ENCODE results near the gene CD300C. TPM values are rescaled to one million over a fixed set of nuclear protein-coding genes. Genes with fewer than 3 reads are reported as not detected.
"Not testable (repeated sequence)": the region's sequence is repeated elsewhere in the genome, so short reads cannot be mapped to it uniquely, and the experiment has no call there.

CD300C gene
- total RNA-seq, 1 donor from 2014 or later: not detected

DNA sequence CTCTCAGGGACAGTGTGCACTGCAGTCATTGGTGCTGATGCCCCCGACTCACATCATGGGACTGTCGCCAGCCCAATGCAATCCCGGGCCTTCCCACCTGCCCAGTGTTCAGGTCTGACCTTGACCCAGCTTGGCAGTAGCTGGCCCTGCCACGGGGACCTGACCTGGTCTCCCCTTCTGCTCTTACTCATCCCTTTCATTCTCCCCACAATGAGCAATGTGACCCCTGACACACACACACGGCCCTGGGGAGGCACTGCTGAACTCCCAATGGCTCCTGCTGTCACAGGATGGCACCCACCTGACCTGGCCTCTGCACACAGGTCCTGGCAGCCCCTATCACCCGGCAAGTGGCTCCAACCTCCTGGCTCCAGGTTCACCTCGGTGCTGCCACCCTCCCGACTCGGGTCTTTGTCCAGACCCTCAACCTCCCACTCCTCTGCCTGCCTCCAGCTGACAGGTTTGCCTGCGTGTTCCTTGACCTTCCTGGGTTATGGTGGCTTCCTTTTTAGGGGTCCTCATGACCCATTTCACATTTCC is 6.6 kb downstream of the CD300C start:
- no peak for DNase-seq (ENCODE audit: low spot score in 2 of 2)
- no peak for FAIRE-seq

DNA sequence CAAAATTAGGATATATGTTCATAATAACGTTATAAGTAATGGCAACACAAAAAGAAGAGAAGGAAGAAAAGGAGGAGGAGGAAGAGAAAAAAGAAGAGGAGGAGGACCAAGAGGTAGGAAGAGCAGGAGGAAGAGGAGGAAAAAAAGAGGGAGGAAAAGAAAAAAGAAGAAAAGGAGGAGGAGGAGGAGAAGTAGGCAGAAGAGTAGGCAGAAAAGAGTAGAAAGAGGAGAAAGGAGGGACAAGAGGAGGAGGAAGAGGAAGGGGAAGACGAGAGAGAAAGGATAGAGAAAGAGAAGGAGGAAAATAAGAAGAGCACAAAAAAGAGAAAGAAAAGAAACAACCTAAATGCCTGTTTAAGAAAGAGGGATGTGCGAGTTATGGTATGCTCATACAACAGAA is 9.0 kb downstream of the CD300C start:
- no peak for DNase-seq (ENCODE audit: low spot score in 2 of 2)
- no peak for FAIRE-seq

DNA sequence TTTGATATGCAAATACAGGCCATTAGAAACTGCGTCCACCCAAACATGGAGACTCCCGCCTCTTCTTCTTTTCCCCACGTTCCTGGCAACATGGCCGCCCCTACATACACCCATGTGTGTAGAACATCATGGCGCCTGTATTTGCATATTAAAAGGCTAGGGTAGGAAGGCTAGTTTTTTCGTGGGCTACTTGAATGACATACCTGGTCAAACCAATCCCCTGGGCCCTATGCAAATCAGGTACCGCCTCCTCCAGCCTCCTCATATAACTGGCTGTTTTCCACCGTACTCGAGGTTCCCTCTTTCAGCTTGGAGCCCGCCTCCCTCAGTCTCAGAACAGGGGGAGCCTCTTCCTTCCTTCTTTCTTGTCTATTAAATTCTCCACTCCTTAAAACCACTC is 13.8 kb downstream of the CD300C start:
- DNase-seq (ENCODE audit: low spot score in 2 of 2) (no peak), FAIRE-seq (no peak)

DNA sequence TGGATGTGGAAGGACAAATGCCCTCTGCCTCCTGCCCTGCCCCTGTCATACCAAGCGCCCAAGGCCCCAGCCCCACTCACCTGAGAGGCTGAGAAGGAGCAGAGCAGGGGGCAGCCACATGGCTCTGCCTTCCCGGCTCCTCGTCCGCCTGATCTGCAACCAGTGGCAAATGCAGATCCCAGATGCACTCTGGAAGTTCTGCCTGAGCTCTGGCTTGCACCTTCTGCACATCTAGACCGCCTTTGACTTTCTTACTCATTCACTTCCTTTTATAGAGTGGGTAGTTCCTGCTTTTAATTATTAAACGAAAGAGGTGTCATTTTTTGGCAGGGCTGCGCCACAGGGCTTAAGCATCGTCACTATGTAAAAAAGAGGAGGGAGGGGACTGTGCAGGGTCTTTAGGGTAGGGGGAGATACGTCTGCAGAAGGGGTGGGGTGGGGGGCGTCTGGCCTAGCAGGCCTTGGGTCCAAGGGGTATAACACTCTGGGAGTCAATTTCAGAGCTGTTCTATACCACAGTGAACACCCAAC is 14.6 kb downstream of the CD300C start, which contains the start of gene CD300LB:
Gene CD300LB (minus strand): TSS at position 245 of the 531 bp plus-strand sequence. CDS start 125 bp downstream, at position 120.
- no peak for FAIRE-seq
- no peak for DNase-seq (ENCODE audit: low spot score in 2 of 2)

DNA sequence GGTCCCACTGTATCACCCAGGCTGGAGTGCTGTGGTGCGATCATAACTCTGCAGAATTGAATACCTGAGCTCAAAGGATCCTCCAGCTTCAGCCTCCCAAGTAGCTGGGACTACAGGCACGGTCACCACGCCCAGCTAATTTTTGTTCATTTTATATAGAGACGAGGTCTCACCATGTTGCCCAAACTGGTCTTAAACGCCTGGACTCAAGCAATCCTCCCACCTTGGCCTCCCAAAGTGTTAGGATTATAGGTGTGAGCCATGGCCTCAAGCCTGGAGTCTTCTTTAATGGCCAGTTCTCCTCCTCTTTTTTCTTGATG is 15.1 kb downstream of the CD300C start:
- DNase-seq (ENCODE audit: low spot score in 2 of 2): no peak
- no peak for FAIRE-seq

DNA sequence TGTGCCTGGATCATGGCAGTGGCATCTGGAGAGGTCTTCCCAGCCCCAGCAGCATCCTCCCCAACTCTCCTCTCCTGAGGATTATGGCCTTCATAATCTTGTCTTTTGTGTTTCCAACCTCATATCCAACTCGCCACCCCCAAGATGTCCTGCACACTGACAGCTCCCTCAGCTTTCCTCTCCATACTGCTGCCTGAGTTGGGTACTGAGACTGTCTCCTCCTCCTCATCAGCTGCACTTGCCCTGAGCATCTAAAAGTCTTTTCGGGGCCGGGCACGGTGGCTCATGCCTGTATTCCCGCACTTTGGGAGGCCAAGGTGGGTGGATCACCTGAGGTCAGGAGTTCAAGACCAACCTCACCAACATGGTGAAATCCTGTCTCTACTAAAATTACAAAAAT is 16.7 kb downstream of the CD300C start:
- DNase-seq (ENCODE audit: low spot score in 2 of 2): no peak
- FAIRE-seq: no peak

DNA sequence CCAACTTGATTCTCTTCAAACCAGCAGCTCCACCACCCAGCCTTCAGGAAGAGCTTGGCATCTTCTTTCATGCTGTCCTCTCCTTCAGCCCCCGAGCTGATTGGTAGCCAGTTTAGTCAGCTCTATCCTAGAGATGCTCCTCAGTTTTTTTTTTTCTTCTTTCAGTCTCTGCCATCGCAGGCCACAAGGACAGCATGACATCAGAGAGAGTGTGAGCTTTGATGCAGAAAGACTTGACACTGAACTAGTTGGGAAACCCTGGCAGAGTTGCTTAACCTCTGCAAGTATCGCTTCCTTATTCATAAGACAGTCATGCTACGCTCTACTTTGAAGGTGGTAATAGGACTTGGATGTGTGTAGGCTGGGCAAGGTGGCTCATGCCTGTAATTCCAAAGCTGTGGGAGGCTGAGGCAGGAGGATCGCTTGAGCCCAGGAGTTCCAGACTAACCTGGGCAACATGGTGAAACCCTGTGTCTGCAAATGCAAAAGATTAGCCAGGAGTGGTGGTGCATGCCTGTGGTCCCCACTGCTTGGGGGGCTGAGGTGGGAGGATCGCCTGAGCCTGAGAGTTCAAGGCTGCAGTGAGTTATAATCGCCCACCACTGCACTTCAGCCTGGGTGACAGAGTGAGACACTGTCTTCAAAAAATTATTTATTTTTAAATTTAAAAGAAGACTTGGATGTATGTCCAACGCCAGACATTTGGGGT is 17.3 kb downstream of the CD300C start:
- no peak for FAIRE-seq
- DNase-seq (ENCODE audit: low spot score in 2 of 2): peak in 1 of 2 donors; percentile 7

DNA sequence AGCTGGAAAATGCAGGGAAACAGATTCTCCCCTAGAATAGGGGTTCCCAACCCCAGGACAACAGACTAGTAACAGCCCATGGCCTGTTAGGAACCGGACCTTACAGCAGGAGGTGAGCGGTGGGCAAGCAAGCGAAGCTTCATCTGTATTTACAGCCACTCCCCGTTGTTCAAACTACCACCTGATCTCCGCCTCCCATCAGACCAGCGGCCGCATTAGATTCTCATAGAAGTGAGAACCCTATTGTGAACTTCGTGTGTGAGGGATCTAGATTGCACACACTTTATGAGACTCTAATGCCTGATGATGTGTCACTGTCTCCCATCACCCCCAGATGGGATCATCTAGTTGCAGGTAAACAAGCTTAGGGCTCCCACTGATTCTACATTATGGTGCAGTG is 18.2 kb downstream of the CD300C start:
- DNase-seq (ENCODE audit: low spot score in 2 of 2) (no peak), FAIRE-seq (no peak)

DNA sequence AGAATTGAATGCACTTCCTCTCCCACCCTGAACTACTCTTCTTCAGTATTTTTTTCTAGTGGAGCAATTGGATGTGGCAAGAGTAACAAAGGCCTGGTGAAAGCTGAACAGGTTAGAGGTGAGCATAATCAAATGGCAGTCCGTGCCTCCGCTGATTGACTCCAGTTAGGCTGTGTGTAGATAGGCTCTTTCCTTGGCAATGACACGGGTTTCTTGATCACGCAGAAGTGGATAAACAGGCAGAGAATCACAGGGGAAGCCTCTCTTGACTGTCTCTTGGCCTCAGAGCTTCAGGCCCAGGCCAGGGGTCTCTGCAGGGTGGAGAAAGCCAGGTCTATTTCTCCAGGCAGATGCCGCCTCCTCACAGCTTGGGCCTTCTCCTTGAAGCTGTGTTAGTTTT is 18.8 kb downstream of the CD300C start:
- FAIRE-seq (no peak), DNase-seq (ENCODE audit: low spot score in 2 of 2) (no peak)

DNA sequence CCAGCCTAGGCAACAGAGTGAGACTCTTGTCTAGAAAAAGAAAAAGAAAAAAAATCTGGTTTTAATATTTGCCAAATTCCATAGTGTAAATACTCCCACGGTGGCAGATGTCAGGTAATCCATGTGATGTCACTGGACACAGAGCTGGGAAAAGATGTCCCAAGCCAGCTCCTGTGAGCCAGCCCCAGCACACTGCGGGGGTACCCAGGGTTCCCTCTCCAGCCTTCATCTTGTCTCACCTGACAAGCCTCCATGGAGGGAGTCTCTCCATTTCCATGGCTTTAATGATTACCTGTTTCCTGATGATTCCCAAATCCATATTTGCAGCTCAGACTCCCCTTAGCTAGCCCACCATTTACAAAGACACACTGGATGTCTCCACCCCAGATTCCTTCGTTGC is 19.2 kb downstream of the CD300C start:
- FAIRE-seq: no peak
- DNase-seq (ENCODE audit: low spot score in 2 of 2): no peak

DNA sequence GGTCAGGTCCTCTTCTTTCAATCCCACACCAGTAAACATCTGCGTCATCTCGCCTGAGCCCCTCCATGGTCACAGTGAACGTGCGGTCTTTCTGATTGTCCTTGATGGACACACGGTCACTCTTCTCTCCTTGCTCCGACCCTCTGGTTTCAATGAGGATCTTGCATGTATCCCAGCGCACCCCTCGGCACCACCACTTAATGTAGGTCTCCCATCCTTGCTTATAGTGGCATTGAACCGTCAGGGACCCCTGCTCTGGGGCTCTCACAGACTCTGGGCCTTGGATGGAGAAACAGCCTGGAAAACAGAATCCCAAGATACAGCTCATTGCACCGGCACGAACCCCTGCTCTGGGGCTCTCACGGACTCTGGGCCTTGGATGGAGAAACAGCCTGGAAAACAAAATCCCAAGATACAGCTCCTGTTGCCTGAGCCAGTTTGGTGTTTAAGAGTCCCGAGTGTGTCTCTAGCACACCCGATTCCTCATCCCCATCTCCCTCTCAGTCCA is 20.1 kb downstream of the CD300C start:
- no peak for FAIRE-seq
- no peak for DNase-seq (ENCODE audit: low spot score in 2 of 2)

DNA sequence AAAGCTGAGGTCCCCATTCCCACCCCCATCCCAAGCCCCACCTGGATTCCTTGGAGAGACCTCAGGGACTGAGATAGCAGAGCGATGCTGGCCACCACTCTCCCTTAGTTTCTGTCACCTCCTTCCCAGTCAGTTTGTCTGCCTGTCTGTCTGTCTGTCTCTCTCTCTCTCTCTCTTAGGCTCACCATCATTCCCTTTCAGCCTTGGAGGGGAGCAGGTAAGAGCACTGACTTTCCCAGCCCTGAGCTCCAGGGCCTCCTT is 20.5 kb downstream of the CD300C start:
- no peak for DNase-seq (ENCODE audit: low spot score in 2 of 2)
- FAIRE-seq: no peak

DNA sequence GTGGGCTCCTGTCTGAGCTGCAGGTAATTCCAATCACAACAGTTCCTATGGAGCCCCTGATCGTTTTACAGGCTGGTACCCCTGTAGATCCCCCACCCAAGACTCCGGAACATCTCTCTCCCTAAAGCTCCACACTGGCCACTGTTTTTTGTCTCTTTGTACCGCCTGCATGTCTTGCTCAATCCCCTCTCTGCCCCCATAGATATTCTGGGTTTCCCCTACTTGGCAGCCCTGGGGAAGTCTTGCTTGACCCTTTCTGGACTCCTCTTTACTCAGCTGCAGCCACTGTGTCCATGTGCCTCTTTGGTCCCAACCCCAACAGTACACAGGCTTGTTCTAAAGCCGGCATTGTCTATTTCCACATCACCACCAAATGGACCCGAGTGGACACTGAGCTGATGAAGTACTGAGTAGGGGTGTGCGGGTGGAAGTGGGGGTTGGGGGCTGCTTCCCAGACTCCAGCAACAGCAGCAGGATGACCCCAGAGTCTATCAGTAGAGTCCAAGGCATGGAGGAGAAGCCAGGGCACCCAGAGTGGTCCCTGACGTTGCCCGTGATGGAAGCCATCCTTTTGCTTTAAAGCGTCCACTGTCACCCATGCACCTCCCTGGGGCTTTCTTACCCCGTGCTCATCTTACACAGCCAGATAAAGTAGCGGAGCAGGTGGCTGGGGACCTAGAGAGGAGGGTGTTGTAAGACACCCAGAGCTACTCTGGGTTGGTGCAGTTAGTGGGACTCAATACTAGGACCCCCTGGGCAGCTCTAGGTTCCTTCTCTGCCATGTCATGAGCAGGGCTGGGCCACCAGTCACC is 21.1 kb downstream of the CD300C start:
- FAIRE-seq: no peak

DNA sequence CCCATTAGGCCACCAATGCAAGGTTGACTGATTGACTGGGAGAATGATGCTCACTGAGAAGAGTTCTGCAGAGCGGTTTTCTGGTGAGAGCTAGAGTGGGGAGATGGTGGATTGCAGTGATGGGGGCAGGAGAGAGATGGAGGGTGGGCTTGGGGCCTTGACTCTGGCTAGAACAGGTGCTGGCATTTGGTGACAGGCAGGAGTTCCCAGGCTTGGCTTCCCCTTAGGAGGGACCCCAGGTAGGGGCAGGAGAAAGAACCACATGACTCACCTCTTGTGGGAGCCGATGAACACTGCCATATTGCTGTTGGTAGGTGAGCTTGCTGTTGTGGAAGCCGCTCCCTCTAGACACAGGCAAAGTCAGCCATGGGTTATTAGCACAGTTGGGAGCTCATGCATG is 22.6 kb downstream of the CD300C start:
- DNase-seq (ENCODE audit: low spot score in 2 of 2) (no peak), FAIRE-seq (no peak)

More for the DNA sequence above, 21.1 kb downstream of the CD300C start:
- DNase-seq (ENCODE audit: low spot score in 2 of 2): no peak

DNA sequence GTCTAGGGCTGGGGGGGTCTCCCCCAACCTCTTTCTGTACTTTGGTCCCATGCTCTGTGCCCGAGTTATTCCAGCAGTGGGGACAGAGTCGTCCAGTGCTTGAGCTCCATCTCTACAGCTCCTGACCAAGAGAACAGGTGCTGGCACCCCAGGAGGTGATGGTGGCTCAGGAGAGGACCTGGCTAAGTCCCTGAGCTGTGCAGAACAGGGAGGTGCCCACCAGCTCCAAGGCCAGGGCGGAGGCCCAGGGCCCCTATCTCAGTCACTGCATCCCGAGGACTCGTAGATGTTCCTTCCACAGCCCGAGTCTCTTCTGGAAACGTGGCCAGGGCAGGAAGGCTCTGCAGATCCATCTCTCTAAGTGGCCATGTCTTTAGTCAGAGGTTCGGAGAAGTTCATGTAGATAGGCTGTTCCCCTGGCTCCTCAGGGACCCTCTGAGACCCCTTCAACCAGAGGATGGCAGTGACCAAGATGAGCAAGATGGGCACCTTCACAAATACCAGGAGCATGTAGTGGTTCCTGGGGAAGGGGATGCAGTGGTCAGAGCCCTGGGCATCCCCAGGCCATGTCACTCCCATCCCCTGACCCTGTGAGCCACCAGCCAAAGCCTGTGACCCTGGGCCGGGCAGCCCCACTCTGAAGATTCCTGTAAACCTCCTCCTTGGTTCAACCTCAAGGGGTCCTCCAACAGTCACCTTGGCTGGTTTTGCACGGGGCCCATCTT is 23.4 kb downstream of the CD300C start:
- DNase-seq (ENCODE audit: low spot score in 2 of 2): no peak
- no peak for FAIRE-seq

DNA sequence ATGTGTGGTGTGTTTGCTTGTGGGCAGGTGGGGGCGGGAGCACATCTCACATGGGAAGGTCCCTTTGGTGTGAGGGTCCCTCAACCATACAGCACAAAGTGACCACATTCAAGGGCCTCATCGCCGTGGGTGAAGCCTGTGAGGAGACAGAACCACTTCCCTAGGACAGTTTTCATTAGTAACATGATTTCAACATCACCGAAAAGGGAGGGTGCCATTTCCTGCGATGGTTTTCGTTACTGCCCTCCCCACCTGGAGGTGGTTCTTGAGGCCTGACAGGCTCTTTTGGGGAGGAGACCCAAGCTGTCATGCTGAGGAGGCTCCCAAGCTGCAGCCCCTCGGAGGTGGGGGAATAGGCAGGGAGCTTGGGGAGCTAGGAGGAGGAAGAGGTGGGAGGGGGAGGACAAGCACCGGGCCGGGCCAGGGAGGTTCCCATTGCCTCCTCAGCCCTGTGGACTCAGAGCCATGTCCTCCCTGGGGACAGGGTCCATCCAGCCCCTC is 24.2 kb downstream of the CD300C start:
- no peak for DNase-seq (ENCODE audit: low spot score in 2 of 2)
- FAIRE-seq: no peak

DNA sequence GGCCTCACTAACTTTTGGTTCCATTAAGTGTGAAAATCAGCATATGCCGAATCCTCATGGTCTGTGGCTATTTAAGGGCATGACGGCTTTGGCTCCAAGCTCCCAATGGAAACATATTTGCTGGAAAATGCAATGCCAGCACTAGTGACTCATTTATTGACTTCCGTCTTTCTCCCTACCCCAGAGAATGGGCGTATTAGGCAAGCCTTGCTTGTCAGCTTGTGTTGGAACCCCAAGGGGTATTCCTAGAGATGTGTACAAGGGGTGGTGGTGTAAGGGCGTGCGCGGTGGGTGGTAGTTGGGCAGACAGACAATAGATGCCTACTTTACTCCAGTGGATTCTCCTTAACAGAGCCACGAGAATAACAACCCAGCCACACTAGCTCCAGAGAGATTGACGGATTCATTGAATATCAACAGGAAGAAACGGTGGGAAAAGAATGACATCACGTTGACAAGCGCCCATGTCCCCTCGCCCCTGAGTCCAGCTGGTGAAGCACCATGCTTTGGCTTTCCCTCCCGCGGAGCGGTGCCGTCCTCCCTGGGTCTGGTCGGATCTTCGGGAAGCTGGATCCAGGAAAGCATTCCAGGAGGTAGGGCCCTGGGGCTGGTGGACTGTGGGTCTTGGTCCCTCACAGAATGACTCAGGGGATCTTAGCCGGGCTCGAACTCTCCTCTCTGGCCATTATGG is 25.0 kb downstream of the CD300C start:
- no peak for DNase-seq (ENCODE audit: low spot score in 2 of 2)
- no peak for FAIRE-seq

DNA sequence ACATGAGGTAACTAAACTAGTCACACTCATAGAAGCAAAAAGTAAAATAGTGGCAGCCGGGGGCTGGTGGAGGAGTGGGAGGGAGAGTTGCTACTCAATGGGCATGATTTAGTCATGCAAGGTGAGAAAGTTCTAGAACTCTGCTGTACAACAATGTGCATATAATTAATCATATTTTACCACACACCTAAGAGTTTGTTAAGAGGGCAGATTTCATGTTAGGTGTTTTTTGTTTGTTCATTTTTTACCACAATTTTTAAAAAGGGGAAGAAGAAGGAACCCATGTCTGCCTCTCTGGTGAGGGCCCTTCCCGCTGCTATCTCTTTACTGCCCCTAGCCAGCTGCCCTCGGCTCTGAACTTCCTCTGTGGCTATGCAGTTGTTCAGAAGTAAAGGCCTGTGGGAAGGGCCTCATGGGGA is 25.9 kb downstream of the CD300C start:
- DNase-seq (ENCODE audit: low spot score in 2 of 2): no peak
- FAIRE-seq: no peak

DNA sequence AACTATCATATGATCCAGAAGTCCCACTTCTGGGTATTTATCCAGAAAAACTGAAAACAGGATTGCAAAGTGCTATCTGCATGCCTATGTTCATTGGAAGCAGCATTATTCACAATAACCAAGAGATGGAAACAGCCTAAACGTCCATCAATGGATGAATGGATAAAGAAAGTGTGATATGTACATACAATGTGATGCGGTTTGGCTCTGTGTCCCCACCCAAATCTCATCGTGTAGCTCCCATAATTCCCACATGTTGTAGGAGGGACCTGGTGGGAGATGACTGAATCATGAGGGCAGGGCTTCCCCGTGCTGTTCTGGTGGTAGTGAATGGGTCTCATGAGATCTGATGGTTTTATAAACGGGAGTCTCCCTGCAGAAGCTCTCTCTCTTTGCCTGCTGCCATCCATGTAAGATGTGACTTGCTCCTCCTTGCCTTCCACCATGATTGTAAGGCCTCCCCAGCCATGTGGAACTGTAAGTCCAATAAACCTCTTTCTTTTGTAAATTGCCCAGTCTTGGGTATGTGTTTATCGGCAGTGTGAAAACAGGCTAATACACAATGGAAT is 27.4 kb downstream of the CD300C start:
- not testable (repeated sequence) for DNase-seq (ENCODE audit: low spot score in 2 of 2); FAIRE-seq
